ENCODE data around the gene NRP2. TPM values are rescaled to one million over a fixed set of nuclear protein-coding genes. Genes with fewer than 3 reads are reported as not detected.

Gene NRP2
- total and polyA plus RNA-seq, 4 donors, result 57.7 to 79.1 (median 62.4) TPM

DNA sequence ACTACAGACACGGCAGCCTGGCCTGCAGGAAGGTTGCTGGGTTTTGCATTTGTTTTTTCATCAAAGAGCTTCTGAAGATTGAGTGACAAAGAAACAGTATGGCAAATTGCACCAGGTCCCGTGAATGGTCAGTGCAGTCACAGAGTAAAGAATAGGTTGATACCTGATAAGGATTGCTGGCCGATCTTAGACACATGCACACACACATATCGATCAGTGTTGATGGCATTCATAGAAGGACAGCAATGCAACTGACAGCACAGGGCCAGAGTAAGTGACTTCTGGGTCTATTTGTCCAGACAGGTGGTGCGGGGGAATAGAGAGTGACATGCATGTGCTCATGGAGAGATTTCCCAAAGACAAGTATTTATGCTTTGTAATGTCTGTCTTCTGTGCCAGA lies 42.8 kb downstream of the NRP2 start:
- H3K4me1 ChIP-seq (ENCODE audit: control insufficient read depth, insufficient read depth, low read length), result peaks cover 44% of the 10 kb centered on the region
- no peak overlapping the region for H3K4me3 ChIP-seq (ENCODE audit: low read depth, low read length)
- DNase-seq (ENCODE audit: low read depth in 4 of 6, low spot score in 6 of 6), result no peak
- peaks cover 4% of the 10 kb centered on the region for H3K36me3 ChIP-seq (ENCODE audit: control insufficient read depth, insufficient read depth, low read length)
- no peak overlapping the region for H3K27ac ChIP-seq (ENCODE audit: low read depth, low read length)
- 100% methylated on average over 3 of the region's 5 CpGs for WGBS (ENCODE audit: insufficient coverage)
- H3K27me3 ChIP-seq (ENCODE audit: control insufficient read depth, insufficient read depth, low read length), result peaks cover 21% of the 10 kb centered on the region
- H3K9me3 ChIP-seq (ENCODE audit: control insufficient read depth, insufficient read depth, low read length), result no peaks in the 10 kb centered on the region

DNA sequence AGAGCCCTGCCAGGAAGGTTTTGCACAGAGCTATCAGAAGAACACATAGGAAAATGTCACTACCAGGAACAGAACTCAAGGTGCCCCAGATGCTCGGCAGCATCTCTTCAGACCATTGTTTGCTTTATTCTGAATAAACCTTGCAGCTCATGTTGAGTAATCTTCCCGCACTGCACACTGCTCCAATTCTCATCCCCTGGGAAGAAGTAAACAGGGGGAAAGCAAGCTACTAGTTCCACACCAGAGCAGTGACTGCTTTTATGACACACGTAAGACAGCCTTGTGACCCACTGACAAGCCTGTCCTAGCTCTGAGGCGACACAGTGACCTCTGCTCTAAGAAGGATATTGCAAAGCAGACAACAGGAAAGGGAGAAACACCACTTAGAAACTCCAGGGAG lies 44.2 kb downstream of the NRP2 start:
- H3K9me3 ChIP-seq (ENCODE audit: control insufficient read depth, insufficient read depth, low read length), result no peaks in the 10 kb centered on the region
- H3K27ac ChIP-seq (ENCODE audit: low read depth, low read length), result no peak overlapping the region
- H3K36me3 ChIP-seq (ENCODE audit: control insufficient read depth, insufficient read depth, low read length), result peaks cover 4% of the 10 kb centered on the region
- H3K27me3 ChIP-seq (ENCODE audit: control insufficient read depth, insufficient read depth, low read length), result peaks cover 21% of the 10 kb centered on the region
- 89% methylated on average over 2 of the region's 4 CpGs for WGBS (ENCODE audit: insufficient coverage)
- H3K4me3 ChIP-seq (ENCODE audit: low read depth, low read length), result no peak overlapping the region
- DNase-seq (ENCODE audit: low read depth in 4 of 6, low spot score in 6 of 6), result no peak
- peaks cover 45% of the 10 kb centered on the region for H3K4me1 ChIP-seq (ENCODE audit: control insufficient read depth, insufficient read depth, low read length)

DNA sequence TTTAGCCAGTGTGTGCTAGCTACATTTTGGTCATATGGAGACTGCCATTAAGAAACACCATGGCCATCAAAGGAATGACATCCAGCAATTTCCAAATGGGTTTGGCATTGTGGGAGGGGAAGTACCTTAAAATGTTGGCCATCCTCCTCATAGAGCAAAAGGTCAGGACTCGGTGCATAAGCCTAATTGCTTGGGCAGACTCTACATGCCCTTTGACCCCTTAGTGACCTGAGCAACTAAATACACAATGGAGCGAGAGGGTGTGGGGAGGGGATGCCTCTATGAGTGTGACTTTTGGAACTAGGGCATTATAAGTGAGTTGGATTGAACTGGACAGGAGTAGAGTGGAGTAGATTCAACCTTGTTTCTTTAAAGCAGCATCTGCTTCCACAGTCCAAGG lies 44.9 kb downstream of the NRP2 start:
- Histone ChIP-seq H3K36me3 (ENCODE audit: control insufficient read depth, insufficient read depth, low read length) (peaks cover 4% of the 10 kb centered on the region), H3K27me3 (ENCODE audit: control insufficient read depth, insufficient read depth, low read length) (peaks cover 21% of the 10 kb centered on the region), H3K9me3 (ENCODE audit: control insufficient read depth, insufficient read depth, low read length) (no peaks in the 10 kb centered on the region), H3K4me1 (ENCODE audit: control insufficient read depth, insufficient read depth, low read length) (peaks cover 38% of the 10 kb centered on the region), H3K4me3 (ENCODE audit: low read depth, low read length) (no peak overlapping the region), H3K27ac (ENCODE audit: low read depth, low read length) (no peak overlapping the region)
- WGBS (ENCODE audit: insufficient coverage), result 100% methylated on average over 1 of the region's 2 CpGs
- no peak for DNase-seq (ENCODE audit: low read depth in 4 of 6, low spot score in 6 of 6)

DNA sequence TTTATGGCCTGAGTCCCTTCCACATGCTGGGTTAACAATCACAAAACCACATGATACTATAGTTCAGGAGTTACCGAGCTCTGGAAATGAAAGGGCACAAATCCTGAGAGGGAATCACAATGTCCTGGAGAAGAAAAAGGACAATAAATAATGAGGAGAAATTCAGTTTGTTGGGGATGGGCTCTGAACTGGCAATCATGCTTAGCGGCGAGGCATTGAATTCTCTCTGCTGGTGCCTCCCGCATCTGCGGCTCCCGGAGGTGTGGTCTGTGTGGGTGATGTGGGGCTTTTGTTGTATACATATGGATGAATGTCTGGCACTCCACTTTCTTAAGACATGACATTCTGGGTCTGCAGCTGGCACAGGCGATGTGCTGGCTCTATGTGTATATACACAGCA lies 46.1 kb downstream of the NRP2 start:
- Histone ChIP-seq H3K27ac (ENCODE audit: low read depth, low read length) (no peak overlapping the region), H3K27me3 (ENCODE audit: control insufficient read depth, insufficient read depth, low read length) (peaks cover 22% of the 10 kb centered on the region), H3K9me3 (ENCODE audit: control insufficient read depth, insufficient read depth, low read length) (no peaks in the 10 kb centered on the region), H3K4me3 (ENCODE audit: low read depth, low read length) (no peak overlapping the region), H3K4me1 (ENCODE audit: control insufficient read depth, insufficient read depth, low read length) (peaks cover 43% of the 10 kb centered on the region), H3K36me3 (ENCODE audit: control insufficient read depth, insufficient read depth, low read length) (peaks cover 7% of the 10 kb centered on the region)
- 35% methylated on average over 5 of the region's 7 CpGs for WGBS (ENCODE audit: insufficient coverage)
- DNase-seq (ENCODE audit: low read depth in 4 of 6, low spot score in 6 of 6), result peak in 2 of 6 donors; percentile 57 to 68

DNA sequence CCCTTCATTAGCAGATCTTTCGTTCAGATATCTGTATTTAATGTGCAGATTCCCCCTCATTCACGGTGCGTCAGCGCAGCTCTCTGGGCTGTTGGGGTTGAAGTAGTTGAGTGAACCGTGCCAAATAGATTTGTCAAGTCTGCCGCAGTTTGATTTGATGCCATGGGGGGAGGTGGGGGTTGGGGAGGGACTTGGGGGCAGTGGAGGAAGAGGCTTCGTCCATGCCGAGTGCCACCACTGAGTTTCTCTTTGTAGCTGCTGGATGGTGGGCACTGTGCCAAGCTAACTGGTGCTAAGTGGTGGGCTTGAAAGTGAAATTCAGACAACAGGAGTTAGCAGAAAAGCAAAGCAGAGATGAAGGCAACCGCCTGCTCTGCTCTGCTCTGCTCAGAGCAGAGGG lies 47.9 kb downstream of the NRP2 start:
- peak in 3 of 6 donors; percentile 55 to 90 (median 87) for DNase-seq (ENCODE audit: low read depth in 4 of 6, low spot score in 6 of 6)
- H3K9me3 ChIP-seq (ENCODE audit: control insufficient read depth, insufficient read depth, low read length), result no peaks in the 10 kb centered on the region
- no peak overlapping the region for H3K4me3 ChIP-seq (ENCODE audit: low read depth, low read length)
- peaks cover 57% of the 10 kb centered on the region for H3K4me1 ChIP-seq (ENCODE audit: control insufficient read depth, insufficient read depth, low read length)
- peaks cover 10% of the 10 kb centered on the region for H3K36me3 ChIP-seq (ENCODE audit: control insufficient read depth, insufficient read depth, low read length)
- peaks cover 23% of the 10 kb centered on the region for H3K27me3 ChIP-seq (ENCODE audit: control insufficient read depth, insufficient read depth, low read length)
- 31% methylated on average over 9 of the region's 9 CpGs for WGBS (ENCODE audit: insufficient coverage)
- peak overlapping the region; percentile 88 for H3K27ac ChIP-seq (ENCODE audit: low read depth, low read length)

DNA sequence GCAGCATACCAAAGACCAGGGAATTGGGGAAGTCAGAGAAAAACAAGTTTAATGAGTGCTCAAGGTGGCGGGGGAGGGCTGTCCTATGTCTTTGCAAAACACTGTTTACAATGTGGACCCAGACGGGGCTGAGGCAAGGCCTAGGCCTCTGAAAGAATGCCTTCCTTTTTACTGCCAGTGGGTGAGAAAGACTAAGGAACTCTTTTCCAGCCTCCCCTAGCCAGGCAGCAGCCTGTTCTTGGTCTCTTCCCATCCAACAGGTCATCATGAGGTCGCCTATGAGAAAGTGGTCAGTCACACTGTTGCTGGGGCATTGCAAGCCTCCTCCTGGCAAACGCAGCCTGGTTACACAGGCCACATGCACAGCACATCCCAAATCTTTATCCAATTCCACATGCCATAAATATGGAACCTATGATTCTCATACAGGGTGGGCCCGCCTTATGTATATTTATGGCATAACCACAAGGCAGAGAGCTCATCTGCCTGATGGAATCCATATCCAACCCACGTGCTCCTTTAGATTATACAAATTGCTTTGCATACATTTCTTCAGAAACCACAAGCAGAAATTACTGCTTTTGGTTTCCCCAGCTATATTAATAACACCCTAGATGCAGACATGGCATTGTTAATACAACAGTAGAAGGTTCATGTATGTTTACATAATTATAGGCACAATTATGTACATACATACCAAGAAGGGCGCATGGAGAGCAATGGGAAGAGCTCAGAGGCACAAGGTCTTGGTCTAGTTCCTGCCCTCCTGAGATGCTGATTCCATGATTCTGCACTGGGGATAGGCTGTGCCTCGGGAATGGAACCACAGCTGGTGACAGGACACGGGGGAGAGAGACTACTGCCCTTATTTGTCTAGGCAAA lies 48.6 kb downstream of the NRP2 start:
- peaks cover 23% of the 10 kb centered on the region for H3K27me3 ChIP-seq (ENCODE audit: control insufficient read depth, insufficient read depth, low read length)
- no peaks in the 10 kb centered on the region for H3K9me3 ChIP-seq (ENCODE audit: control insufficient read depth, insufficient read depth, low read length)
- DNase-seq (ENCODE audit: low read depth in 4 of 6, low spot score in 6 of 6), result no peak
- H3K4me3 ChIP-seq (ENCODE audit: low read depth, low read length), result no peak overlapping the region
- 71% methylated on average over 9 of the region's 9 CpGs for whole genome bisulfite sequencing (ENCODE audit: insufficient coverage)
- H3K36me3 ChIP-seq (ENCODE audit: control insufficient read depth, insufficient read depth, low read length), result peaks cover 10% of the 10 kb centered on the region
- peaks cover 57% of the 10 kb centered on the region for H3K4me1 ChIP-seq (ENCODE audit: control insufficient read depth, insufficient read depth, low read length)
- peak overlapping the region; percentile 88 for H3K27ac ChIP-seq (ENCODE audit: low read depth, low read length)

DNA sequence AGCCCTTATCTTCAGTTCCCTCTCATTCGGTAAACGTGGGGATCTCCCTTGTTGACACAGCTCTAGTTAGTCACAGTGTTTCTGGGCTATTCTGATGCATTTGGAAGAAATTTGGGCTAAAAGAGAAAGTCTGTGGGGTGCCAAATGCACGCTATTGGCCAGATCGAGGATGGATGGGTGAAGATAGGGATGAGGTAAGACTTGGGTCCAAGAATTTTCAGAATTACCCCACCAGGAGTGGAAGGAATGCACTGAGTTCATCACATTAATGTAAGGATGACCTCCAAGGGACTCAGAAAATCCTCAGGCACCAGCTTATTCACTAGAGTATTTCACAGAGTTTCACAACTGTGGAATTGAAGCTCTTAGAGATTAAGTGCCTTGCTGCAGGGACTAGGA lies 49.3 kb downstream of the NRP2 start:
- Histone ChIP-seq H3K36me3 (ENCODE audit: control insufficient read depth, insufficient read depth, low read length) (peaks cover 6% of the 10 kb centered on the region), H3K4me1 (ENCODE audit: control insufficient read depth, insufficient read depth, low read length) (peaks cover 57% of the 10 kb centered on the region), H3K27me3 (ENCODE audit: control insufficient read depth, insufficient read depth, low read length) (peaks cover 20% of the 10 kb centered on the region), H3K9me3 (ENCODE audit: control insufficient read depth, insufficient read depth, low read length) (no peaks in the 10 kb centered on the region), H3K27ac (ENCODE audit: low read depth, low read length) (no peak overlapping the region), H3K4me3 (ENCODE audit: low read depth, low read length) (no peak overlapping the region)
- no peak for DNase-seq (ENCODE audit: low read depth in 4 of 6, low spot score in 6 of 6)
- WGBS (ENCODE audit: insufficient coverage), result 60% methylated on average over 1 of the region's 4 CpGs

DNA sequence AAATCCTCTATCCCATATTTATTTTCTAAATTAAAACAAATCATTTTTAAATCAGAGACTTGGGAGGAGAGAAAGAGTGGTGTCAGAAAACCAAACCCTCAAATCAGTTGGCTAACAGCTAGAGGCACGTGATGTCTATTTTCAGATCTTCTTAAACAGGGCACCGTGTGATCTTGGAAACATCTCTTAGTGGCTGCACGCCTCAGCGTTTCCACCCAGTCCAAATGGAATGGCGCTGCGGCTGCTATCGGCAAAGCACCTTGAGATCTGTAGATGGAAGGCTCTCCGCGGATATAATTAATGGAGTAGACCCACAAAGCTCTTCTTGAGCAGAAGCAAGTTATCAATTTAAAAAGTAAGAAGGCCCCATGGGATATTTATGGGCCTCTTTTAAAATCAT lies 50.0 kb downstream of the NRP2 start:
- Histone ChIP-seq H3K27me3 (ENCODE audit: control insufficient read depth, insufficient read depth, low read length) (peaks cover 13% of the 10 kb centered on the region), H3K9me3 (ENCODE audit: control insufficient read depth, insufficient read depth, low read length) (no peaks in the 10 kb centered on the region), H3K27ac (ENCODE audit: low read depth, low read length) (no peak overlapping the region), H3K36me3 (ENCODE audit: control insufficient read depth, insufficient read depth, low read length) (peaks cover 6% of the 10 kb centered on the region), H3K4me3 (ENCODE audit: low read depth, low read length) (no peak overlapping the region), H3K4me1 (ENCODE audit: control insufficient read depth, insufficient read depth, low read length) (peaks cover 57% of the 10 kb centered on the region)
- WGBS (ENCODE audit: insufficient coverage), result 96% methylated on average over 7 of the region's 9 CpGs
- no peak for DNase-seq (ENCODE audit: low read depth in 4 of 6, low spot score in 6 of 6)

DNA sequence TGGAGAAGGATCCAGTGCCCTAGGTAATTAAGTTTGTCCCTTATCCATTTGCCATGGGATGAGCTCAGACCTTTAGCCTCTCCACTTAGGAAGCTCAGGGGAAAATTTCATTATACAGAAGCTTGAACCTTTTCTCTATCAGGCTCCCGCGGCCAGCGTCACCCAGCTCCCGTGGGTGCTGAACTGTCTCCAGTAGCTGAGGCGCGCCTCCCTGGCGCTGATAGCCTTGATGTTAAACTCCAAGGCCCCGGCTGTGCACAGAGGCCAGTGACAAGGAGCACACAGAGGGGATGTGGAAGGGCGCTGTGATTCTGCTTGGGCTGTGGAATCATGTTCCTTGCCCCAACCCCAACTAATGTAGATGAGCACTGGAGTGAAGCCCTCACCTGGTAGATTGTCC lies 50.8 kb downstream of the NRP2 start:
- H3K27me3 ChIP-seq (ENCODE audit: control insufficient read depth, insufficient read depth, low read length), result peaks cover 11% of the 10 kb centered on the region
- H3K36me3 ChIP-seq (ENCODE audit: control insufficient read depth, insufficient read depth, low read length), result peaks cover 6% of the 10 kb centered on the region
- no peak for DNase-seq (ENCODE audit: low read depth in 4 of 6, low spot score in 6 of 6)
- no peaks in the 10 kb centered on the region for H3K9me3 ChIP-seq (ENCODE audit: control insufficient read depth, insufficient read depth, low read length)
- no peak overlapping the region for H3K4me3 ChIP-seq (ENCODE audit: low read depth, low read length)
- H3K27ac ChIP-seq (ENCODE audit: low read depth, low read length), result no peak overlapping the region
- H3K4me1 ChIP-seq (ENCODE audit: control insufficient read depth, insufficient read depth, low read length), result peaks cover 51% of the 10 kb centered on the region
- WGBS (ENCODE audit: insufficient coverage), result 100% methylated on average over 5 of the region's 9 CpGs

DNA sequence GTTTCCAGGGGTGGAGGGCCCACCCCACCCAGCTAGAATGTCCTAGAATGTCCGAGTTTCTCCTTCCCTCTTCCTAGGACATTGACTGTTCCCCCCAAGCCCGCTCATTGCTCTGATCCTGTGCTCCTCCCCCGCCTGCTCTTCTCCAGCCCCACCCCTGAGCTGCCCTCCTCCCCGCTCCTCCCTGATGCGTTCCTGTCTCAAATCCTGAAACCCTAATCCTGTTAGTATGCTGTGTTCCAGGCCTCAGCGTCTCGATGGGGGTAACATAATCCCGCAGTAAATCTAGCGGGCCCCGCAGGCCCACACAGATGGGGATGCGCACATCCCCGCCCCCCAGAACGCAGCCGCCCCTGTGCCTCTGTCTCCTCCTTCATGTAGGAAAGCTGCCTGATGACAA lies 51.3 kb downstream of the NRP2 start:
- Histone ChIP-seq H3K4me3 (ENCODE audit: low read depth, low read length) (no peak overlapping the region), H3K27ac (ENCODE audit: low read depth, low read length) (no peak overlapping the region), H3K36me3 (ENCODE audit: control insufficient read depth, insufficient read depth, low read length) (peaks cover 9% of the 10 kb centered on the region), H3K27me3 (ENCODE audit: control insufficient read depth, insufficient read depth, low read length) (peaks cover 7% of the 10 kb centered on the region), H3K4me1 (ENCODE audit: control insufficient read depth, insufficient read depth, low read length) (peaks cover 49% of the 10 kb centered on the region), H3K9me3 (ENCODE audit: control insufficient read depth, insufficient read depth, low read length) (no peaks in the 10 kb centered on the region)
- DNase-seq (ENCODE audit: low read depth in 4 of 6, low spot score in 6 of 6), result no peak
- WGBS (ENCODE audit: insufficient coverage), result 59% methylated on average over 13 of the region's 14 CpGs
